GM06990 (cell line): Measurements from ENCODE around the gene MKKS.

ENCODE experiments used
- DNase-seq: peaks from one replicate; pipeline ENCODE4 v3.0.0-alpha.2; 2011; ENCODE audit not compliant: insufficient read length; ENCODE audit errors: extremely low read depth
- H3K27me3 ChIP-seq: replicated peaks from 2 replicates; pipeline ENCODE4 v1.6.0; 2011; ENCODE audit warnings: low read length; ENCODE audit not compliant: control insufficient read depth, insufficient read depth
- H3K36me3 ChIP-seq: 2 replicates; pipeline ENCODE4 v1.5.1; 2011; ENCODE audit warnings: low read length; ENCODE audit not compliant: control insufficient read depth, insufficient read depth
- H3K4me3 ChIP-seq: replicated peaks from 2 replicates; pipeline ENCODE4 v1.5.1; 2011; ENCODE audit warnings: low read depth, mild to moderate bottlenecking, control low read depth, low read length
- CTCF ChIP-seq: IDR thresholded peaks from 2 replicates; pipeline ENCODE4 v1.5.1; 2011; ENCODE audit warnings: low read length, control low read depth, mild to moderate bottlenecking, inconsistent platforms; ENCODE audit not compliant: insufficient read depth, poor library complexity, severe bottlenecking

The MKKS gene

GRCh38 chr20:10357061-10357708, 76.8 kb downstream of the MKKS start:
- TF ChIP-seq CTCF: no peak
- no peaks in the 10 kb centered on the region for H3K36me3 ChIP-seq
- no peak for DNase-seq
- H3K4me3 ChIP-seq: no peak overlapping the region
- H3K27me3 ChIP-seq: no peaks in the 10 kb centered on the region

- TF ChIP-seq CTCF: no peak
- H3K4me3 ChIP-seq: no peak overlapping the region
- no peaks in the 10 kb centered on the region for H3K36me3 ChIP-seq
- no peak for DNase-seq
- H3K27me3 ChIP-seq: no peaks in the 10 kb centered on the region
Measured at GRCh38 chr20:10356628-10357027, 77.4 kb downstream of the MKKS start.

GRCh38 chr20:10352934-10353824, 80.8 kb downstream of the MKKS start:
- Histone ChIP-seq H3K36me3 (no peaks in the 10 kb centered on the region), H3K27me3 (no peaks in the 10 kb centered on the region), H3K4me3 (no peak overlapping the region)
- no peak for TF ChIP-seq CTCF
- DNase-seq: no peak
